ENCODE measurements around the gene EIF4E2. TPM values are rescaled to one million over a fixed set of nuclear protein-coding genes. Genes with fewer than 3 reads are reported as not detected.

The EIF4E2 gene
- total RNA-seq, 2 donors from 2014 or later = 99.5 to 109 TPM

DNA sequence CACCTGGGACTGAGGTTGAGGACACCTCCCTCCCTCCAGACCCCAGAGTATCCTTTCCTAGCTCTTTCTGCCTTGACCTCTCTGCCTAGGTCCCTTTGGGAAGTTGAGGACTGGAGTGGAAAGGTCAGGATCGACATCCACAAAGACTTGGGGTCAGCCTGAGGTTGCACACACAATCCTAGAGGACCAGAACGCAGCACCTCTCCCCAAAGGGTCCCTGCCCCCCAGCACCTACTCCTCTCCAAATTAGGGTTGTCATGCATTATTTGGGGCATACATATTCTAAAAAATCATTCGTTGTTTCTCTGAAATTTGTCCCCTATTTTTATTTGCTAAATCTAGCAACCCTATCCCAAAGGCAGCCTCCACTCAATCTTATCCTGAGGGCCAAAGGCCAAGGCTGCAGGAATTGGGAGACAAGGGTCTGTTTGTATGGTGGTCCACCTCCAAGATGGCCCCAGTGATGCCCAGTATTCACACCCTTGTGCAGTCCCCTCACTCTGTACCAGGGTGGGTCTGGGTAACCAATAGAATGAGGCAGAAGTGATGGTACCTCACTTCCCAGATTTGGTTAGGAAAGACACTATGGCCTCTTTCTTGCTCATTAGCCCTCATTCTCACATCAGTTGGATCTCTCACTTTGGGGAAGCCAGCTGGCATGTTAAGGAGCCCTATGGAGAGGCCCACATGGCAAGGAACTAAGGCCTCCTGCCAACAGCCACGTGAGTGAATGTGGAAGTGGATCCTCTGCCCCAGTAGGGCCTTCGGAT, 14.5 kb upstream of the EIF4E2 start:
- intact Hi-C loops (cut with DNase I) = no loop called here
- Histone ChIP-seq H3K9ac (ENCODE audit: low read depth in 2 of 2, low read length in 2 of 2) (no peak overlapping the region), H3K4me1 (no peaks in the 10 kb centered on the region), H3K27me3 (no peaks in the 10 kb centered on the region), H3K27ac (no peak overlapping the region), H3K4me3 (no peak overlapping the region), H3K36me3 (no peaks in the 10 kb centered on the region), H3K9me3 (no peaks in the 10 kb centered on the region)
- no peak for DNase-seq
- TF ChIP-seq, protein P1, sequence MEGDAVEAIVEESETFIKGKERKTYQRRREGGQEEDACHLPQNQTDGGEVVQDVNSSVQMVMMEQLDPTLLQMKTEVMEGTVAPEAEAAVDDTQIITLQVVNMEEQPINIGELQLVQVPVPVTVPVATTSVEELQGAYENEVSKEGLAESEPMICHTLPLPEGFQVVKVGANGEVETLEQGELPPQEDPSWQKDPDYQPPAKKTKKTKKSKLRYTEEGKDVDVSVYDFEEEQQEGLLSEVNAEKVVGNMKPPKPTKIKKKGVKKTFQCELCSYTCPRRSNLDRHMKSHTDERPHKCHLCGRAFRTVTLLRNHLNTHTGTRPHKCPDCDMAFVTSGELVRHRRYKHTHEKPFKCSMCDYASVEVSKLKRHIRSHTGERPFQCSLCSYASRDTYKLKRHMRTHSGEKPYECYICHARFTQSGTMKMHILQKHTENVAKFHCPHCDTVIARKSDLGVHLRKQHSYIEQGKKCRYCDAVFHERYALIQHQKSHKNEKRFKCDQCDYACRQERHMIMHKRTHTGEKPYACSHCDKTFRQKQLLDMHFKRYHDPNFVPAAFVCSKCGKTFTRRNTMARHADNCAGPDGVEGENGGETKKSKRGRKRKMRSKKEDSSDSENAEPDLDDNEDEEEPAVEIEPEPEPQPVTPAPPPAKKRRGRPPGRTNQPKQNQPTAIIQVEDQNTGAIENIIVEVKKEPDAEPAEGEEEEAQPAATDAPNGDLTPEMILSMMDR (IDR thresholded peaks at IDR 0.05) = no peak

DNA sequence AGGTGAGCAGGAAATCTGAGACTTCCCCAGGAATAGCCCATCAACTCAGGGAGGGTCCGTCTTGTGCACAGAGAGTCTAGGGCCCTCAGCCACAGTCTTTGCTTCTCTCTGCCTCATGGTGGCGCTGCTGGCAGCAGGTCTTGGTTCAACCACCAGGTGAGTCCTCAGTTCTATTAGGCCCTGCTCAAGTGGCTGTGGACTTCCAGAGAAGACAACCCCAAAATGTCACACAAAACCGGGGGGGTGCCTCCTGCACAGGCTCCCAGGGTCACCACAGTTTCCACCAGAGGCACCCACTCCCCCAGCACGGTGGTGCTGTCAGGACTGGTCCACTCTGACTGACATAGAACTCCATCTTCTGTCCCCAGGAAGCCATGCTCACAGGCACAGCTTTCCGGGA, 13.4 kb upstream of the EIF4E2 start:
- intact Hi-C loops (cut with DNase I) = no loop called here
- H3K9me3 ChIP-seq = no peaks in the 10 kb centered on the region
- H3K27ac ChIP-seq = no peak overlapping the region
- no peak overlapping the region for H3K9ac ChIP-seq (ENCODE audit: low read depth in 2 of 2, low read length in 2 of 2)
- DNase-seq = no peak
- no peaks in the 10 kb centered on the region for H3K36me3 ChIP-seq
- H3K27me3 ChIP-seq = no peaks in the 10 kb centered on the region
- no peak overlapping the region for H3K4me3 ChIP-seq
- TF ChIP-seq, protein P1 (IDR thresholded peaks at IDR 0.05) = peak; percentile 53
- H3K4me1 ChIP-seq = no peaks in the 10 kb centered on the region

DNA sequence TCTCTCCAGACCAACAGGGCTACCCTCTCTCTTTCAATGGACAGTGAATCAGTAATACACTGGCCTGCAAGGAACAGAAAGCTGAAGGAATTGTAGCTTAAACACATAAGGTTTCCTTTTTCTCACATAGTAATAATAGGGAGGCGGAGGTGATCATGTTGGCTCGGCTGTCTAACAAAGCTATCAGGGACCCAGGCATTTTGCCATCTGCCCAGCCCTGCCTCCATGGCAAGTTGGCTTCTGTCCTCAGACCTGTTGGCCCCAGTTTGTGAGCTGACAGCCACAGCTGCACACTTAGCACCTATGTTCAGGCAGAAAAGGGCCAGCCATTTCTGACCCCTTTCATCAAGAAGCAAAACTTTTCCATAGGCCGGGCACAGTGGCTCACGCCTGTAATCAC, 13.0 kb upstream of the EIF4E2 start:
- Histone ChIP-seq H3K27me3 (no peaks in the 10 kb centered on the region), H3K9me3 (no peaks in the 10 kb centered on the region), H3K4me3 (no peak overlapping the region), H3K9ac (ENCODE audit: low read depth in 2 of 2, low read length in 2 of 2) (no peak overlapping the region), H3K27ac (no peak overlapping the region), H3K4me1 (no peaks in the 10 kb centered on the region), H3K36me3 (no peaks in the 10 kb centered on the region)
- intact Hi-C loops (cut with DNase I) = no loop called here
- DNase-seq = no peak
- TF ChIP-seq, protein P1 (IDR thresholded peaks at IDR 0.05) = no peak

DNA sequence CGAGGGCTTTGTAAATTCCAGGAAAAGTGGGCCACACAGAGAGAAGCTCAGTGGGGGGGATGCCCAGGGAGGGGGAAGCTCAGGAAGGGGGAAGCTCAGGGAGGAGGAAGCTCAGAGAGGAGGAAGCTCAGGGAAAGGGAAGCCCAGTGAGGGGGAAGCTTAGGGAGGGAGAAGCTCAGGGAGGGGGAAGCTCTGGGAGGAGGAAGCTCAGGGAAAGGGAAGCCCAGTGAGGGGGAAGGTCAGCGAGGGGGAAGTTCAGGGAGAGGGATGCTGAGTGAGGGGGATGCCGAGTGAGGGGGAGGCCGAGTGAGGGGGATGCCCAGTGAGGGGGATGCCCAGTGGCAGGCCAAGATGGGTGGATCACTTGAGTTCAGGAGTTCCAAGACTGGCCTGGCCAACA, 11.8 kb upstream of the EIF4E2 start:
- TF ChIP-seq, protein P1 (IDR thresholded peaks at IDR 0.05) = no peak
- H3K36me3 ChIP-seq = no peaks in the 10 kb centered on the region
- intact Hi-C loops (cut with DNase I) = no loop called here
- no peak for DNase-seq
- H3K9me3 ChIP-seq = no peaks in the 10 kb centered on the region
- H3K4me1 ChIP-seq = no peaks in the 10 kb centered on the region
- H3K27ac ChIP-seq = no peak overlapping the region
- no peak overlapping the region for H3K4me3 ChIP-seq
- no peak overlapping the region for H3K9ac ChIP-seq (ENCODE audit: low read depth in 2 of 2, low read length in 2 of 2)
- H3K27me3 ChIP-seq = no peaks in the 10 kb centered on the region

DNA sequence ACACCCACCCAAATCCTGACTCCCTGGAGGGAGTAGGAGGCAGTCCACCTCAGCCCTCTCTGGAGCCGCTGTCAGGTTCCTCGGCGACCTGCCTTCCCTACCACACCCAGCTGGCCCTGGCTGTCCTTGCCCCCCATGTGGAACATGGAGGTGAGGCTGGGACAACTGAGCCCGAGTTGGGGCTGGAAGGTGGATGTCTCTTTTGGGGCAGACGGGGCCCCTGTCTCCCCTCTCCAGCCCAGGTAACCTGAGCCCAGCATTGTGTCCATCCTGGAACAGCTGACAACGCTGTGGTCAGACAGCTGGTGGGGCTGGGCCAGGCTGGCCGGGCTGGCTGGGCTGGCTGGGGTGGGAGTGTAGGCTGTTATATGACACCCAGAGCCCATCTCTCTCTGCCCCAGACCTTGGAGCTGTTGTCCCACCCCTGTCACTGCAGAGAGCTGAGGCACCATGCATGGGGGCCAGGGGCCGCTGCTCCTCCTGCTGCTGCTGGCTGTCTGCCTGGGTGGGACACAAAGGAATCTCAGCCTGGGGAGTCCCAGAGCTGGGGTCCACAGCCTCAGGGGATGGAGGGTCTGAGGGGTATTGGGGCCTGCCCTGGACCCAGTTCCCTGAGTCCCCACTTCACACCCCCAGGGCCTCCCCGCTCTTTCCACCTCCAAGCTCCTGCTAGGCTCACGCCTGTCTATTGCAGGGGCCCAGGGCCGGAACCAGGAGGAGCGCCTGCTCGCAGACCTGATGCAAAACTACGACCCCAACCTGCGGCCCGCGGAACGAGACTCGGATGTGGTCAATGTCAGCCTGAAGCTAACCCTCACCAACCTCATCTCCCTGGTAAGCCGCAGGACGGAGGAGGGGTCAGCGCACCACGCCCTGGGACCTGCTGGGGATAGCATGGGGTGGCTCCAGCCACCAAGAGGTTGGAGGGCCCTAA, 10.9 kb upstream of the EIF4E2 start, which contains the start of gene CHRNG:
Gene CHRNG, plus strand, starts transcription at position 395 of the 934 bp plus-strand sequence. Its CDS starts 56 bp downstream, at position 451.
- DNase-seq = no peak
- H3K9me3 ChIP-seq = no peaks in the 10 kb centered on the region
- TF ChIP-seq, protein P1 (IDR thresholded peaks at IDR 0.05) = no peak
- H3K4me1 ChIP-seq = no peaks in the 10 kb centered on the region
- no peak within 1 kb of the TSS for H3K9ac ChIP-seq (ENCODE audit: low read depth in 2 of 2, low read length in 2 of 2)
- H3K27me3 ChIP-seq = no peaks in the 10 kb centered on the region
- no peak within 1 kb of the TSS for H3K27ac ChIP-seq
- no peaks in the 10 kb centered on the region for H3K36me3 ChIP-seq
- intact Hi-C loops (cut with DNase I) = no loop called here
- H3K4me3 ChIP-seq = no peak within 1 kb of the TSS

All from colonic mucosa (tissue), 4 donors.